Measurements from ENCODE around the gene TACR2. TPM values are rescaled to one million over a fixed set of nuclear protein-coding genes. Genes with fewer than 3 reads are reported as not detected.

The TACR2 gene
- total RNA-seq, 1 experiment from 2014 or later = 0.57 TPM

DNA sequence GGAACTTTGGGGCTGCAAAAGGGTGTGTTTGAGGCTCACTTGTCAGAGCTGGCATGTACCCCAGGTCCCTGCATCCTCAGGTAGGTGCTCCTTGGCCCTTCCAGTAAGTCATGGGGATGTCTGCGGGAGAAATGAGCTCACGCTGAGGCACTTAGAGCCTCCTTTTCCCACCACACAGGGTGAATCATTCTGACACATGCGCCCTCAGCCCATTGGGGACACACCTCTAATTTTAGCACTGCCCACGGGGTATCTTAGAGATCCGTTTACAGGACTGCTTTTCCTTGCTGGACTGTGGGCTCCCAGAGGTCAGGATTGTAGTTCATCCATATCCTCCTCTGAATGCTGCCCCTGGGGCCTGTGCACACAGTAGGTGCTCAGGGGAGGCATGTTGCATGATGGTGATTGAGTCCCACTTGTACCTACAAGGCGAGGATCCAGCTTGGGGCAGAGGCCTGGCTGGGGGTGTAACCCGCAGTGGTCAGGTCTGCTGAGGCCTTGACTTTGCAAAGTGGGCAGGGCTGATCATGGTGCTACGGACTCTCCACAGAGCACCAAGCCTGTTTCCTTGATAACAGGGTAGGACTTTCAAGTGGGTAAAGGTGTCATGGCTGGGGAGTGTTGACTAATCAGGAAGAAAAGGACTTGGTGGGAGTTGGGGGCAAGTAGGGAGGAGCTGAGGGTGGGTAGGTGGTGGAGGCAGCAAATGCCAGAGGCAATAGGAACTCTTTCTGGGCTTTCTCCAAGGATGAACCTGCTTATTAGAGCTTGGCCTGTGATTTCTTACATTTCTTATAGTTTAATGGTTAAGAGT is 40.4 kb upstream of the TACR2 start:
- Histone ChIP-seq H3K36me3 (ENCODE audit: control insufficient read depth, insufficient read depth, low read length) (no peaks in the 10 kb centered on the region), H3K4me3 (ENCODE audit: low read depth, low read length) (no peak overlapping the region), H3K27me3 (replicated peaks; ENCODE audit: control insufficient read depth, insufficient read depth, low read length) (no peaks in the 10 kb centered on the region), H3K4me1 (peaks cover 41% of the 10 kb centered on the region), H3K9me3 (no peaks in the 10 kb centered on the region)
- TF ChIP-seq, protein P1, sequence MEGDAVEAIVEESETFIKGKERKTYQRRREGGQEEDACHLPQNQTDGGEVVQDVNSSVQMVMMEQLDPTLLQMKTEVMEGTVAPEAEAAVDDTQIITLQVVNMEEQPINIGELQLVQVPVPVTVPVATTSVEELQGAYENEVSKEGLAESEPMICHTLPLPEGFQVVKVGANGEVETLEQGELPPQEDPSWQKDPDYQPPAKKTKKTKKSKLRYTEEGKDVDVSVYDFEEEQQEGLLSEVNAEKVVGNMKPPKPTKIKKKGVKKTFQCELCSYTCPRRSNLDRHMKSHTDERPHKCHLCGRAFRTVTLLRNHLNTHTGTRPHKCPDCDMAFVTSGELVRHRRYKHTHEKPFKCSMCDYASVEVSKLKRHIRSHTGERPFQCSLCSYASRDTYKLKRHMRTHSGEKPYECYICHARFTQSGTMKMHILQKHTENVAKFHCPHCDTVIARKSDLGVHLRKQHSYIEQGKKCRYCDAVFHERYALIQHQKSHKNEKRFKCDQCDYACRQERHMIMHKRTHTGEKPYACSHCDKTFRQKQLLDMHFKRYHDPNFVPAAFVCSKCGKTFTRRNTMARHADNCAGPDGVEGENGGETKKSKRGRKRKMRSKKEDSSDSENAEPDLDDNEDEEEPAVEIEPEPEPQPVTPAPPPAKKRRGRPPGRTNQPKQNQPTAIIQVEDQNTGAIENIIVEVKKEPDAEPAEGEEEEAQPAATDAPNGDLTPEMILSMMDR (IDR thresholded peaks at IDR 0.05; ENCODE audit: insufficient read depth in 1 of 2, low read depth in 1 of 2, low read length in 1 of 2, severe bottlenecking in 1 of 2, unreplicated experiment in 1 of 2) = no peak
- H3K36me3 Mint-ChIP-seq (ENCODE audit: insufficient read depth, unreplicated experiment) = peaks cover 12% of the 10 kb centered on the region
- H3K4me3 Mint-ChIP-seq (ENCODE audit: unreplicated experiment) = no peak overlapping the region
- H3K27me3 Mint-ChIP-seq (ENCODE audit: insufficient read depth, unreplicated experiment) = no peaks in the 10 kb centered on the region
- intact Hi-C loops (cut with micrococcal nuclease; ENCODE audit: unreplicated experiment) = no loop called here
- BruUV-seq (replicated peaks) = no TSS peak
- CTCF ChIA-PET = interaction anchor here (0.9 kb wide), 1 partner anchor 49 kb away, joined by 4 read pairs; no protein-coding TSS in a partner anchor
- no peaks in the 10 kb centered on the region for H3K9me3 Mint-ChIP-seq (ENCODE audit: unreplicated experiment)
- peak overlapping the region; percentile 37 for H3K27ac Mint-ChIP-seq (ENCODE audit: unreplicated experiment)
- H3K4me1 Mint-ChIP-seq (ENCODE audit: low read depth, unreplicated experiment) = peaks cover 42% of the 10 kb centered on the region
- DNase-seq = no peak
- POLR2A ChIA-PET = no interaction called here

DNA sequence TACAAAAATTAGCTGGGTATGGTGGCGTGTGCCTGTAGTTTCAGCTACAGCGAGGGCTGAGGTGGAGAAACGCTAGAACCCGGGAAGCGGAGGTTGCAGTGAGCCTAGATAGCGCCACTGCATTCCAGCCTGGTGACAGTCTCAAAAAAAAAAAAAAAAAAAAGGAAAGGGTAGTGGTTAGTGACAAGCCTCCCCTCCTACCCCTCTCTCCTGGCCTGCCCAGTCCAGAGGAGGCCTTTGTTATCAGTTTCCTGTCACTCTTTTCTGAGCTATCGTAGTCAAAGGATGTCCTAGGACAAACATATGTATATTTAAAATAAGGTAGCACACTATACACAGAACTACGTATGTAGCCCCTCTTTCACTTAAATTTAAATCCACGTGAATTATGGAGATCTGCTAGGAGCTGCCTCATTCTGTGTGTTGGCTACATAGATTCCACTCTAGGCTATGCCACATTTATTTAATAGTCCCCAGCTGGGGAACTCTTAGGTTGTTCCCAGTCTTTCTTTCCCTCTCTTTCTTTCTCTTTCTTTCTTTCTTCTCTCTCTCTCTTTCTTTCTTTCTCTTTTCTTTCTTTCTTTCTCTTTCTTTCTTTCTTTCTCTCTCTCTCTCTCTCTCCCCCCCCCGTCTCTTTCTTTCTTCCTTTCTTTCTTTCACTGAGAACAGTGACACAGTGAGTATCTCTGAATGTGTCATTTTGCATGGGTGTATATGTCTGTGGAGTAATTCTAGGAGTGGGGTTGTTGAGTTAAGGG is 38.5 kb upstream of the TACR2 start:
- H3K4me1 Mint-ChIP-seq (ENCODE audit: low read depth, unreplicated experiment) = peaks cover 51% of the 10 kb centered on the region

DNA sequence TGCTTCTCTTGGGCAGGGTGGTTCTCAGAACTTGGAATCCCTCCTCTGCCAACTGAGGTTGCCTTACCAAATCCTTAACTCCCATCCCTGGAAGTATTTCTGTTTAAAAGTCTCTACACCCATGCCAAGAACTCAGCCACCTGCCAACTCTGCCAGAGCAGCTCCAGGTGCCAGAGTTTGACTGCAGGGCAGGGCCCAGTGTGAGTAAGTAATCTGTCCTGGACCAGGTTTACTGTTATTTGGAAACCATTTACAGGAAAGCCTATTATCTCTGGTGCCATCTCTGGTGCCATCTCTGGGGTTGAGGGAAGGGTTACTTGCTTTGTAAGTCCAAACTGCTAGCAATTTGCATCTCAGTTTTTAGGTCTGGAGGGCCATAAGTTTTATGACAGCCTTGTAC is 37.1 kb upstream of the TACR2 start:
- intact Hi-C loops (cut with micrococcal nuclease; ENCODE audit: unreplicated experiment) = no loop called here
- H3K9me3 ChIP-seq = no peaks in the 10 kb centered on the region
- TF ChIP-seq, protein P1 (IDR thresholded peaks at IDR 0.05; ENCODE audit: insufficient read depth in 1 of 2, low read depth in 1 of 2, low read length in 1 of 2, severe bottlenecking in 1 of 2, unreplicated experiment in 1 of 2) = no peak
- H3K27me3 ChIP-seq (replicated peaks; ENCODE audit: control insufficient read depth, insufficient read depth, low read length) = no peaks in the 10 kb centered on the region
- no peak overlapping the region for H3K4me3 Mint-ChIP-seq (ENCODE audit: unreplicated experiment)
- ChIA-PET CTCF (no interaction called here), POLR2A (no interaction called here)
- peaks cover 47% of the 10 kb centered on the region for H3K4me1 Mint-ChIP-seq (ENCODE audit: low read depth, unreplicated experiment)
- peaks cover 44% of the 10 kb centered on the region for H3K4me1 ChIP-seq
- H3K27me3 Mint-ChIP-seq (ENCODE audit: insufficient read depth, unreplicated experiment) = no peaks in the 10 kb centered on the region
- H3K4me3 ChIP-seq (ENCODE audit: low read depth, low read length) = no peak overlapping the region
- no peaks in the 10 kb centered on the region for H3K9me3 Mint-ChIP-seq (ENCODE audit: unreplicated experiment)
- DNase-seq = no peak
- H3K36me3 Mint-ChIP-seq (ENCODE audit: insufficient read depth, unreplicated experiment) = peaks cover 29% of the 10 kb centered on the region
- no peak overlapping the region for H3K27ac Mint-ChIP-seq (ENCODE audit: unreplicated experiment)
- BruUV-seq (replicated peaks) = no TSS peak
- H3K36me3 ChIP-seq (ENCODE audit: control insufficient read depth, insufficient read depth, low read length) = no peaks in the 10 kb centered on the region

More for the DNA sequence above, 38.5 kb upstream of the TACR2 start:
- Mint-ChIP-seq H3K27ac (ENCODE audit: unreplicated experiment) (peak overlapping the region; percentile 1), H3K4me3 (ENCODE audit: unreplicated experiment) (no peak overlapping the region), H3K9me3 (ENCODE audit: unreplicated experiment) (no peaks in the 10 kb centered on the region), H3K27me3 (ENCODE audit: insufficient read depth, unreplicated experiment) (no peaks in the 10 kb centered on the region), H3K36me3 (ENCODE audit: insufficient read depth, unreplicated experiment) (peaks cover 23% of the 10 kb centered on the region)
- Histone ChIP-seq H3K4me1 (peaks cover 47% of the 10 kb centered on the region), H3K4me3 (ENCODE audit: low read depth, low read length) (no peak overlapping the region), H3K36me3 (ENCODE audit: control insufficient read depth, insufficient read depth, low read length) (no peaks in the 10 kb centered on the region), H3K9me3 (no peaks in the 10 kb centered on the region), H3K27me3 (replicated peaks; ENCODE audit: control insufficient read depth, insufficient read depth, low read length) (no peaks in the 10 kb centered on the region)
- no TSS peak for BruUV-seq (replicated peaks)
- intact Hi-C loops (cut with micrococcal nuclease; ENCODE audit: unreplicated experiment) = no loop called here
- TF ChIP-seq, protein P1 (IDR thresholded peaks at IDR 0.05; ENCODE audit: insufficient read depth in 1 of 2, low read depth in 1 of 2, low read length in 1 of 2, severe bottlenecking in 1 of 2, unreplicated experiment in 1 of 2) = no peak
- DNase-seq = no peak
- CTCF ChIA-PET = interaction anchor here (0.5 to 1.3 kb wide), 2 partner anchors 16 to 60 kb away, joined by 3 read pairs; no protein-coding TSS in a partner anchor
- POLR2A ChIA-PET = no interaction called here
